Adipose tissue (tissue), 3 donors: Measurements from ENCODE around the gene ITPRIP. TPM values are rescaled to one million over a fixed set of nuclear protein-coding genes. Genes with fewer than 3 reads are reported as not detected.

Experiments used
- H3K27ac ChIP-seq: one replicate; pipeline ENCODE4 v1.5.1; 2013; ENCODE audit warnings: low read depth, low read length
- whole genome bisulfite sequencing, 3 donors: extraction: QIAGEN DNeasy Blood & Tissue Kit; methylation state at CpG; one replicate each; pipeline ENCODE4 v1.1.7; 2013; 5-methylcytosine and 5-hydroxymethylcytosine counted together
- polyA plus RNA-seq, 3 donors: library from polyadenylated mRNA; stranded (reverse); fragments of 200-250 nt; gene quantifications; one replicate each; pipeline ENCODE4 v1.2.3, GENCODE V29; 2013
- donor health status: healthy with polysubstance abuse.
- donor health status: Bipolar disorder and iron deficiency.
- donor health status: healthy.

Gene ITPRIP
- polyA plus RNA-seq, 3 donors, result 4.6 to 35.0 (median 7.6) TPM

DNA sequence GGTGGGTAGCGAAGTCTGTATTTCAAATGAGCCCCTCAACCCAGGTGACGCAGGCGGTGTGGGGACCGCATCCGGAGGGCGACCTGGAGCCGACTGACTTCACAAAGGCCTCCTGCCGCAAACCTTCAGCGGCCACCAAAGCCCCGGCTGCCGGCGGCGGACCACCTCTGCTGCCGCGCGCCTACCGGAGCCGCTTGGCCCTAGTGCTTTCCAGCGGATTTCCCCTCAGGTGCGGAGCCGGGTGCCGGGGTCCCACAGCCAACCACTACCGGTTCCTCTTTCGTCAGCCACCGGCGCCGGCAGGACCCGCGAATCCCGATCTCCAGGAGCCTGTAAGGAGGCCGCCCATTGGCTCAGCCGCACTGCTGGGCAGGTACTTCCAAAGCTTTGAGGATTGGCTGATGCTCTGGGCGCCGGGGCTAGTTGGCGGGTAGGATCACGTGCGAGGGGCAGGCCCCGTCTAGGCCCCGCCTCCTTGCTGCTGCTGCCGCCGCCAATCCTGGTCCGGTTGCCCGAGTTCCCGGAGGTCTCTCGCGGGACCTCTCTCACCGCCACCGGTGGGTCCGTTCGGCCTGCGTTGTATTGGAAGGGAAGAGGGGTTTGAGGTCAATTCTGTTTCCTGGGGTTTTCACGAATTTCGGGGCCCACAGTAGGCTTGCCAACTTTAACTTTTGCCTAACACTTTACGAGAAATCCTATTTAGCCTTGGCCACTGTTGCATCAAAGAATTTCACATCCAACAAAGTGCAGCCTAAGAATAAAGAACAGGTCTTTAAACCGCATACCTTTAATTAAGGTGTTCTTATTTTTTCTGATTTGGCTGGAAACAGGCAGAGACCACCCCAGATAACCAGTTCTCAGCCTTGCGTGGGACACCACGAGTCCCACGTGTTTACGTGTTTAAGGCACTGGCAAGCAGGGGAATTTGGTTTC lies 69.3 kb downstream of the ITPRIP start, which contains the start of gene GSTO2:
Gene GSTO2 (plus strand): TSS at position 472 of the 933 bp plus-strand sequence. CDS start 5,732 bp downstream, outside the sequence.
- WGBS, 3 donors, result 2 to 3% (median 2%) methylated on average over 59 of the region's 59 CpGs
- peak within 1 kb of the TSS; percentile 81 for H3K27ac ChIP-seq

- WGBS, 3 donors, result 8 to 10% (median 9%) methylated on average over 10 of the region's 10 CpGs
- peak overlapping the region; percentile 81 for H3K27ac ChIP-seq
These were observed 69.9 kb downstream of the ITPRIP start for GRCh38 chr10:104268405-104268712.

- H3K27ac ChIP-seq, result no peak overlapping the region
- WGBS, 3 donors, result 92 to 95% (median 93%) methylated on average over 14 of the region's 14 CpGs
These were observed 70.4 kb downstream of the ITPRIP start for GRCh38 chr10:104267721-104268404.

GRCh38 chr10:104264783-104265182 lies 73.5 kb downstream of the ITPRIP start:
- H3K27ac ChIP-seq, result no peak overlapping the region
- WGBS, 3 donors, result 86 to 94% (median 93%) methylated on average over 5 of the region's 5 CpGs

- 87 to 89% (median 88%) methylated on average over 5 of the region's 5 CpGs for WGBS, 3 donors
- H3K27ac ChIP-seq, result no peak overlapping the region
These were observed 76.2 kb downstream of the ITPRIP start for GRCh38 chr10:104262055-104262454.

GRCh38 chr10:104260775-104261115 lies 77.5 kb downstream of the ITPRIP start:
- 17 to 55% (median 37%) methylated on average over 3 of the region's 3 CpGs for WGBS, 3 donors
- no peak overlapping the region for H3K27ac ChIP-seq

DNA sequence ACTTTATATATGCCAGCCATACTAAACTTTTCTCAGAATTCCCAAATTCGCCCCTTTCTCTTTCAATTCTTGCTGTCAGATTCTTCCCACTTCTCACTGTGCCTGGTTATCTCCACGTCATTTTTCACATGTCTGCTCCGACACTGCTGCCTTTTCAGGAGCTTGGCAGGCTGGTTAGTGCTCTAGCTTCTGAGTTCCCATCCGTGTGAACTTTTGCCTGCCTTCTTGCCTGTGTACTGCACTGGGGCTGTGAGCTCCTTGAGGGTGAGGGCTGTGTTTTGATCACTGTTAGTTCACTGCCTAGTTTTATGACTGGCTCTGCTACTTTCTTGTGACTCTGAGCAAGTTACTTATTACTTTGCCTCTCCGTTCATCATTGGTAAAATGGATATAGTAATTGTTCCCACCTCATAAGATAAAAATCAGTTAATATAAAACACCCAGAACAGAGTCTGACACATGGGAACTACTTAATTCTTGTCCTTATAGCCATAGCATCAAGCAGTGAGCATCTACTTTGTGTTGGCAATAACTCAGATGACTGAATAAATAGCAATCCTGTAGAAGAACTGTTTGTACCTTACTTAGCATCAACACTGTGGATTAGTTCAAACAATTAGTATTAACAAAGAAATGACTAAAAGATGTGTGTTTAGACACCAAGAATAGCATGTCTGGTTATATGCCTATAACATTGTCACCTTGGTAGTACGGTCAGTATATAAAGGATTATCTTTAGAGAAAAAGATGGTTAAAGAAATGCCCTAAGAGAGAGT lies 78.1 kb downstream of the ITPRIP start:
- WGBS, 3 donors, result 65 to 83% (median 80%) methylated on average over 6 of the region's 6 CpGs
- no peak overlapping the region for H3K27ac ChIP-seq

Other genes starting within 250 kb of the ITPRIP start
- gene SFR1, start 216.3 kb downstream of the ITPRIP start, polyA plus RNA-seq, result 1 to 10 TPM; 3.3 to 9.6 (median 4.2) TPM
- under 1 TPM in 2 of 3 donors, not detected in 1; 0.07 to 0.81 TPM for gene CFAP43, start 106.1 kb downstream of the ITPRIP start, polyA plus RNA-seq
- 100 to 1,000 TPM in 1 of 3 donors, 10 to 100 TPM in 2; 51.6 to 145 (median 71.4) TPM for gene GSTO1, start 83.6 kb downstream of the ITPRIP start, polyA plus RNA-seq
- gene GSTO2, start 69.3 kb downstream of the ITPRIP start, polyA plus RNA-seq, result 10 to 100 TPM in 1 of 3 donors, 1 to 10 TPM in 1, under 1 TPM in 1; 0.56 to 14.9 (median 2.1) TPM
- gene CFAP58, start 15.4 kb upstream of the ITPRIP start, polyA plus RNA-seq, result under 1 TPM in 2 of 3 donors, not detected in 1; 0.05 to 0.09 TPM